ENCODE data around the gene FRMD5. TPM values are rescaled to one million over a fixed set of nuclear protein-coding genes. Genes with fewer than 3 reads are reported as not detected.

The FRMD5 gene
- polyA plus RNA-seq, 2 of the 4 experiments (the other 2 are of a cell fraction): 2.5 to 3.6 TPM

GRCh38 chr15:43954181-43954621 lies 240.9 kb downstream of the FRMD5 start:
- Histone ChIP-seq H3K9me3 (no peaks in the 10 kb centered on the region), H3K27ac (no peak overlapping the region), H3K4me3 (no peak overlapping the region), H3K4me2 (no peak overlapping the region), H3K4me1 (peaks cover 15% of the 10 kb centered on the region)
- ChIA-PET CTCF (interaction anchor here (1.2 to 1.6 kb wide), 2 partner anchors 24 to 50 kb away, joined by 3 to 8 read pairs; no protein-coding TSS in a partner anchor), POLR2A (no interaction called here)
- ATAC-seq: peak; percentile 33 to 47; a peak in 2 of 6 replicates
- no peak for TF ChIP-seq HEYL (CRISPR knock-in tag; IDR thresholded peaks at IDR 0.05)
- no peak for DNase-seq (ENCODE audit: low read depth in 1 of 2, low spot score in 1 of 2)
- WGBS (ENCODE audit: missing lambda C conversion rate): 50% methylated on average over 4 of the region's 4 CpGs
- FAIRE-seq: no peak

- Histone ChIP-seq H3K9me3 (no peaks in the 10 kb centered on the region), H3K27ac (no peak overlapping the region), H3K4me1 (peaks cover 7% of the 10 kb centered on the region; the same call in 2 of the 3 replicates), H3K4me3 (no peak overlapping the region), H3K4me2 (no peak overlapping the region)
- 71% methylated on average over 1 of the region's 1 CpG for WGBS (ENCODE audit: missing lambda C conversion rate)
- no peak for TF ChIP-seq RARB (CRISPR knock-in tag; IDR thresholded peaks at IDR 0.05)
- TF ChIP-seq FOSL2 (IDR thresholded peaks at IDR 0.05): no peak
- TF ChIP-seq FOSL2 (CRISPR knock-in tag; IDR thresholded peaks at IDR 0.05): no peak
- no peak for TF ChIP-seq FOSB (CRISPR knock-in tag; IDR thresholded peaks at IDR 0.05)
- TF ChIP-seq MAX (IDR thresholded peaks at IDR 0.05): no peak
- no peak for TF ChIP-seq HOXB13 (CRISPR knock-in tag; IDR thresholded peaks at IDR 0.05; ENCODE audit: low read depth)
- no peak for TF ChIP-seq ZNF302 (CRISPR knock-in tag; IDR thresholded peaks at IDR 0.05)
- no peak for TF ChIP-seq ELK1 (IDR thresholded peaks at IDR 0.05; ENCODE audit: low read depth, low read length)
- no peak for TF ChIP-seq FOXS1 (CRISPR knock-in tag; IDR thresholded peaks at IDR 0.05)
- no peak for TF ChIP-seq CHD2 (IDR thresholded peaks at IDR 0.05; ENCODE audit: low read length, partially characterized antibody)
- no peak for TF ChIP-seq ATOH8 (CRISPR knock-in tag; IDR thresholded peaks at IDR 0.05; ENCODE audit: low read depth)
- TF ChIP-seq NR3C1 (IDR thresholded peaks at IDR 0.05): no peak
- no peak for TF ChIP-seq CEBPB (IDR thresholded peaks at IDR 0.05)
- TF ChIP-seq TP53 (CRISPR knock-in tag; IDR thresholded peaks at IDR 0.05): no peak
- TF ChIP-seq HOXA7 (CRISPR knock-in tag; IDR thresholded peaks at IDR 0.05): no peak
- no peak for TF ChIP-seq CHD4 (IDR thresholded peaks at IDR 0.05; ENCODE audit: borderline replicate concordance)
- no peak for TF ChIP-seq SMC3 (IDR thresholded peaks at IDR 0.05)
- TF ChIP-seq TFCP2L1 (CRISPR knock-in tag; IDR thresholded peaks at IDR 0.05): no peak
- no peak for TF ChIP-seq PBX3 (IDR thresholded peaks at IDR 0.05)
- no peak for FAIRE-seq
- ChIA-PET POLR2A (no interaction called here), CTCF (interaction anchor here (1.6 kb wide), 1 partner anchor 50 kb away, joined by 8 read pairs; no protein-coding TSS in a partner anchor)
- no peak for ATAC-seq
- DNase-seq (ENCODE audit: low read depth in 1 of 2, low spot score in 1 of 2): no peak
Measured at GRCh38 chr15:43953402-43953801, 241.7 kb downstream of the FRMD5 start.

- 67% methylated on average over 4 of the region's 4 CpGs for WGBS (ENCODE audit: missing lambda C conversion rate)
- no peak for FAIRE-seq
- CTCF ChIA-PET: interaction anchor here (0.6 kb wide), 1 partner anchor 68 kb away, joined by 3 read pairs; no protein-coding TSS in a partner anchor
- TF ChIP-seq ZNF302 (CRISPR knock-in tag; IDR thresholded peaks at IDR 0.05) (no peak), SREBF2 (IDR thresholded peaks at IDR 0.05) (no peak), RFX5 (IDR thresholded peaks at IDR 0.05) (no peak), CTCF (IDR thresholded peaks at IDR 0.05) (no peak), JUN (IDR thresholded peaks at IDR 0.05) (no peak)
- ATAC-seq: no peak
- no peak for DNase-seq (ENCODE audit: low read depth in 1 of 2, low spot score in 1 of 2)
- Histone ChIP-seq H3K9me3 (no peaks in the 10 kb centered on the region), H3K4me1 (no peaks in the 10 kb centered on the region), H3K4me3 (no peak overlapping the region), H3K4me2 (no peak overlapping the region), H3K27ac (no peak overlapping the region)
- POLR2A ChIA-PET: no interaction called here
Measured at GRCh38 chr15:43950531-43950930, 244.5 kb downstream of the FRMD5 start.
